Activated naive CD4-positive, alpha-beta T cell treated with anti-CD3 and anti-CD28 coated beads, Interleukin-2, amount 10 ng/mL, durations not matched to agents 7 days and 5 days (primary cell): ENCODE data around the gene OSBPL2.
A peak's percentile ranks its signal among the peaks of the same experiment; 100 is the strongest.

Source experiments
- CTCF ChIA-PET: fragments of 350-600 bp; sonication (Branson Sonifier 250); formaldehyde crosslinking; loops from one replicate; lab custom pipeline; 2021; ENCODE audit warnings: antibody characterized with exemption; lab: Charles Lee
- DNase-seq: peaks from one replicate; pipeline ENCODE4 v3.0.0-alpha.2; 2020
- H3K27ac Mint-ChIP-seq: one replicate; pipeline ENCODE4 v1.8.0; 2021; ENCODE audit warnings: mild to moderate bottlenecking, moderate library complexity, mixed read lengths
- H3K27me3 Mint-ChIP-seq: one replicate; pipeline ENCODE4 v1.8.0; 2021; ENCODE audit warnings: mild to moderate bottlenecking, mixed read lengths
- H3K36me3 Mint-ChIP-seq: one replicate; pipeline ENCODE4 v1.8.0; 2021; ENCODE audit warnings: mixed read lengths
- H3K4me1 Mint-ChIP-seq: one replicate; pipeline ENCODE4 v1.8.0; 2021; ENCODE audit warnings: mixed read lengths
- H3K4me3 Mint-ChIP-seq: one replicate; pipeline ENCODE4 v1.8.0; 2021; ENCODE audit warnings: mild to moderate bottlenecking, moderate library complexity, mixed read lengths
- H3K9me3 Mint-ChIP-seq: one replicate; pipeline ENCODE4 v1.8.0; 2021; ENCODE audit warnings: mixed read lengths

OSBPL2 gene

DNA sequence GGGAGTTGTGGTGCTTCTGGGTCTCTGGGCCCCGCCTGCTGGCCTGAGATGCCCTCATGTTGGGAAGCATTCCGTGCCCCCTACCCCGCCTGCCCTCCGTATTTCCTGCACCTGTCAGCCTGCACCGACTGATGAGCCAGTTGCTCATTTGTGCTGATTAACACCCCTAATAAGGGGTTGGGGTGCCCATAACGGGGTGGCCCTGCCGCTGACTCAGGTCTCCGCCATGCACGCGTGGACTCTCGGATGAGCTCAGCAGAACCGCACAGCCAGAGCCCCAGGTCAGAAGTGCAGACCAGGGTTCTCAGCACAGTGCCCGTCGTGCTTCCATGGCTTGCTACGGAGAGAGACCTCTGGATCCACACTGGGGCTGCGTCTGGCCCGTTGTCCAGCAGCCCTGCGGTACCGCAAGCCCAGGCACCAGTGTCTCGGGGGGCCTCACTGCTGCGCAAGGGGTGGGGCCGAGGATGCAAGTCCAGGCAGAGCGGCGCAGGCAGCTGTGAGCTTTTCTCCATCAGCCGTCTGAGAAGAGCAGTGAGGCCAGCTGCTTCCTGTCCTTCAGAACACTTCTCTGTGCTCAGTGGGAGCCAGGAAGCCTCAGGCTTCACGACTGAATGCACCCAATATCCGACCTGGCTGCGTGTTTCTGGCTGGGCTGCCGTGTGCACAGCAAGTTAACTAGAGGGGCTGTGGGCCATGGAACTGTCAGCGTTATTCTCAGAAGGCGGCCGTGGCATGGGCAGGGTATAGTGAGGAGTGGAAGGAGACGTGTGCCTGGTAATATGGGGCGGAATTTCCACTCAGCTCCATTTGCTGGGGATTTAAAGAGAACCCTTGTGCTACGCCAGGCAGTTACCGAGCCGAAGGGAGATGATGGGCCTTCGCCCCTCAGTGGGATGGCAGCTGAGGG, 36.9 kb upstream of the OSBPL2 start:
- Mint-ChIP-seq H3K36me3 (peaks cover 30% of the 10 kb centered on the region), H3K9me3 (no peaks in the 10 kb centered on the region), H3K4me1 (no peaks in the 10 kb centered on the region), H3K27ac (peak overlapping the region; percentile 33), H3K27me3 (no peaks in the 10 kb centered on the region), H3K4me3 (no peak overlapping the region)
- no peak for DNase-seq
- CTCF ChIA-PET = no interaction called here

DNA sequence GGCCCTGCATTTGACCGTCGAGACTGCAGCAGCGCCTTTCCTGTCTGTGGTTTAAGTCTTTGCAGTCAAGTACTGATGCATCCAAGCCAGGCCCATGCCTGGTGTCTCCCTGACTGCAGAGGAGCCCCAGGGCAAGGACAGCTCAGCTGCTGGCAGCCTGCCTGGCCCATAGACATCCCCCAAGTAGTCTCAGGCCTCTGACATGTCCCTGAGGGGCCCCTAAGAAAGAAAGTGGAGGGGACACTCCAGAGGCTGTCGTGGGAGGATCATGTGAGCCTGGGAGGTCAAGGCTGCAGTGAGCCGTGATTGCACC, 36.3 kb upstream of the OSBPL2 start:
- Mint-ChIP-seq H3K27me3 (no peaks in the 10 kb centered on the region), H3K36me3 (peaks cover 30% of the 10 kb centered on the region), H3K27ac (peak overlapping the region; percentile 33), H3K4me3 (no peak overlapping the region), H3K4me1 (no peaks in the 10 kb centered on the region), H3K9me3 (no peaks in the 10 kb centered on the region)
- DNase-seq = no peak
- CTCF ChIA-PET = no interaction called here

DNA sequence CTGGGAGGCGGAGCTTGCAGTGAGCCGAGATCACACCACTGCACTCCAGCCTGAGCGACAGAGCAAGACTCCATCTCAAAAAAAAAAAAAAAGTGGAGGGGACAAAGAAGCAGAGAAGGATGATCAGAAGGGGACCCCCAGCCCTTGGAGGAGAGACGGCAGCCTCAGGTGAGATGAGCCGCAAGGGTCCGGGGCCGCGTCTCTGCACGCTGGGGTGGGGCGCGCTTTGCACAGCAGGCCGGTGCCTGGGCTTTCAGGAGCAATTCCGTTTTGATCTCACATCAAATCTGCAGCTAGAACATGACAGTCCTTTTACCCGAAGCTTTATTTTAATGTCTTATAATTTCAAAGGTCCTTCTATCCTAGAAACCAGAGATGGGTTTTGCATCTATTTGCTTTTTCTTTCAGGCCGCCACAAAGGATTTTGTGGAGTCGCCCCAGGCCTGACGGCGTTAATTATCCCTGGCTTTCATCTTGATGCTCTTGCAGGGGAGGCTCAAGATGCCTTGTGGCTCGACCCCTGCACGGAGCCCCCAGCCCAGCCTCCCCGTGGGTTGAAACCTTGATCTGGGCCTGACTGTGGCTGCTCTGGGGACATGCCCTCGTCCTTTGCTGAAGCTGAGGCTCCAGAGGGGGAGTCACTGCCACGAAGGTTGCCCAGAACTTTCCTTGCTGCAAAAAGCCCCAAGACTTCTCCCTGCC, 35.5 kb upstream of the OSBPL2 start:
- Mint-ChIP-seq H3K27ac (no peak overlapping the region), H3K27me3 (no peaks in the 10 kb centered on the region), H3K9me3 (no peaks in the 10 kb centered on the region), H3K4me1 (no peaks in the 10 kb centered on the region), H3K36me3 (peaks cover 30% of the 10 kb centered on the region), H3K4me3 (no peak overlapping the region)
- CTCF ChIA-PET = no interaction called here
- no peak for DNase-seq

DNA sequence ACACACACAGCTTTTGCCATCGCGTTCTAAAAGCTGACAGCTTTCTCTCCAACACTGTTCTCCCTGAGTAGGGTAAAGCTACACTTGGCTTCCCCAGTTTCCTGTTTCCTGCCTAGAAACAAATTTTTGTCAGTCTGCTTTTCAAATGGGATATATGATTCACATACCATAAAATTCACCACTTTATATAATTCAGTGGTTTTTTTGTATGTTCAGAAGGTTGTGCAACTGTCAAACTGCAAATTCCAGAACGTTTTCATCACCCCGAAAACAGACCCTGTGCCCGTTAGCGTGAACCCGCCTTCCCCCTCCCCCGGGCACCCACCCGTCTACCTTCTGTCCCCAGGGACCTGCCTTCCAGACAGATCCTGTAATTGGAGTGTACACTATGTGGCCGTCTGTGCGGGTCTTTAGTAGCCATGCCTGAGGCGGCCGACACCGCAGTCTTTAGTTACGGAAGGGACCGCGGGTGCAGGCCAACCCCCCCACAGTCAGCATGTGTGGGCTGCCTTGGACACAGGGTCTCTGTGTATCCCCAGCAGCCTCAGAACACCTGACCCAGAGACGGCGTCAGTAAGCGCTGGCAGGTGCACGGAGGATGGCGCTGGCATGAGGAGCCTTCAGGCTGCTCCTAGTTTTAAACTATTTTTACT, 34.8 kb upstream of the OSBPL2 start:
- Mint-ChIP-seq H3K27me3 (no peaks in the 10 kb centered on the region), H3K27ac (no peak overlapping the region), H3K4me3 (no peak overlapping the region), H3K4me1 (no peaks in the 10 kb centered on the region), H3K9me3 (no peaks in the 10 kb centered on the region), H3K36me3 (peaks cover 24% of the 10 kb centered on the region)
- DNase-seq = no peak
- CTCF ChIA-PET = no interaction called here

DNA sequence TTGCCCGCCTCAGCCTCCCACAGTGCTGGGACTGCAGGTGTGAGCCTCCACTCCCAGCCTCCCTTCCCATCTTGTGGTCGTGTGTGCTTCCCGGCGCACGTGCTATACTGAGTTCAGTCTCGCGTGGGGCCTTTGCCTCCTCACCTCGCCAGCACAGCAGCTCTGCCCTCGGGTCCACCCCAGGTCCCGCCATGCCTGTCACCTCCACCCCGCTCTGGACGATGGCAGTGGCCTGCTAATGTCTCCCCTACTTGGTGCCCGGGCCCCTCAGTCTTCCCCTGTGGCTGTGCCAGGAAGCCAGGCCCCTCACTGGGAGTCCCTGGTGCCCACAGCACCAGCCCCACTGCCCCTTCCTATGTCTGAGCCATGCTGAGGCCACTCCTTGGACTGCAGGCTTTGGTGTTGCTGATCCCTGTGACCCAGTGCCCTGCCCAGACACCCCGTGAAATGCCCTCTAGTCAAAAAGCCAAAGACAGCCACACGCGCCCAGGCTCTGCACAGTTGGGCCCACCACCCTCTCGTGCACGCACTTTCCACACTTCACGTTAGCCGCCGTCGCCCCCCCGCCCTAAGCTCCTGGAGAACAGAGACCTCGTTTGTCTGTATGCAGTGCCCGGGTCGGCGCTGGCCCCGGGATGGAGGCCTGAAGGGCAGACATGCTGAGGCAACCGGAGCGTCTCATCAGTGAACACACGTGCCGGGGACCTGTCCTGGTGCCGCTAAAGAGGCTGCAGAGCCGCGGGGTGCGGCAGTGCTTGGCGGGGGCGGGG, 32.5 kb upstream of the OSBPL2 start:
- Mint-ChIP-seq H3K27ac (no peak overlapping the region), H3K4me1 (no peaks in the 10 kb centered on the region), H3K4me3 (no peak overlapping the region), H3K9me3 (no peaks in the 10 kb centered on the region), H3K36me3 (peaks cover 10% of the 10 kb centered on the region), H3K27me3 (peaks cover 11% of the 10 kb centered on the region)
- CTCF ChIA-PET = no interaction called here
- DNase-seq = no peak

DNA sequence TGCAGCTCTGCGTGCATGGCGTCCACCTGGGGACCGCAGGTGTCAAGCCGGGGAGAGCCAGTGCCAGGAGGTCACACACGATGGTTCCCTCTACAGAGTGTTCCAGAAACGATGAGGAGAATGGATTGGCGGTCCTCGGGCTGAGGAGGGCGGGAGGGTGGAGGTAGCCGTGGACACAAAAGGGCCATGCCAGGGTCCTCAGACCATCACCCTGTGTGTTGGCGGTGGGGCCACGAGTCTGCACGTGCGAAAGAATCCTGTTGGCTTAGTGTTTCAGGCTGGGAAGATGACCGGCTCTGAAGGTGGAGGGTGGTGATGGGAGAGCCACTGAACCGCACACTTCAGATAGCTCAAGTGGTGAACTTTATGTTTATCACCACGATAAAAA, 31.9 kb upstream of the OSBPL2 start:
- H3K27me3 Mint-ChIP-seq = peaks cover 17% of the 10 kb centered on the region
- no peak overlapping the region for H3K27ac Mint-ChIP-seq
- no peak overlapping the region for H3K4me3 Mint-ChIP-seq
- no peaks in the 10 kb centered on the region for H3K4me1 Mint-ChIP-seq
- H3K9me3 Mint-ChIP-seq = no peaks in the 10 kb centered on the region
- CTCF ChIA-PET = no interaction called here
- no peak for DNase-seq
- peaks cover 8% of the 10 kb centered on the region for H3K36me3 Mint-ChIP-seq

DNA sequence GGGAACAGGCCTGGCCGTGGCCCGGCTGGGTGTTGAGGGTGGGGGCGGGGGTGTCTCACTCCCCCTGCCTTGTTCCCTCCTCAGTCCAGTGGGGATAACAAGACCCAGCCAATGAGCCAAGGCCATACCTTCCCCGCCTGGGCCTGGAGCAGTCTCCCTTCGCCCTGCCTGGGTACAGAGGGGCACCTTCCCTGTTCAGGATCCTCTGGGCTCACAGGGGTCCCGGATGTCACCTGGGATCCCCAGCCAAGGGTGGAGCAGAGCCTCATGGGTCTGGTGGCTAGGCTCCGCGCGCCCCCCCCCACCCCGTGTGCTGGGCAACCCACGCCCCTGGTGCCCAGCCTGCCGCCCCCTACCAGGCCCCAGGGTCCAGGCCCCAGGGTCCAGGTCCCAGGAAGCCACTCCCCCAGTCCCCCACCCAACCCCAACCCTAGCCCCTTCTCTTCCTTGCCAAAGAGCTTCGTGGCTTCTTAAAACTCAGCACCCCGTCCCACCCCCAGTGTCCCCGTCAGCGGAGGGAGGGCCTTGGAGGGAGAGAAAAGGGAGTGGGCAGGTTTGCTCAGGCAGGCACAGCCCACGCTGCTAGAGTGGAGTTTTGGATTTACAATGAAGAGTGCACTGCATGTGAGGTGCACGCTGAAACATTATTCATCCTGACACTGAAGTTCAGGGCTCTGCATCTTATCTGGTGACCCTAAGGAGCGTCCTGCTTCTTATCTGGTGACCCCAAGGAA, 30.1 kb upstream of the OSBPL2 start:
- no peak overlapping the region for H3K27ac Mint-ChIP-seq
- peaks cover 3% of the 10 kb centered on the region for H3K36me3 Mint-ChIP-seq
- CTCF ChIA-PET = no interaction called here
- DNase-seq = no peak
- no peak overlapping the region for H3K4me3 Mint-ChIP-seq
- peaks cover 25% of the 10 kb centered on the region for H3K27me3 Mint-ChIP-seq
- H3K4me1 Mint-ChIP-seq = no peaks in the 10 kb centered on the region
- H3K9me3 Mint-ChIP-seq = no peaks in the 10 kb centered on the region

DNA sequence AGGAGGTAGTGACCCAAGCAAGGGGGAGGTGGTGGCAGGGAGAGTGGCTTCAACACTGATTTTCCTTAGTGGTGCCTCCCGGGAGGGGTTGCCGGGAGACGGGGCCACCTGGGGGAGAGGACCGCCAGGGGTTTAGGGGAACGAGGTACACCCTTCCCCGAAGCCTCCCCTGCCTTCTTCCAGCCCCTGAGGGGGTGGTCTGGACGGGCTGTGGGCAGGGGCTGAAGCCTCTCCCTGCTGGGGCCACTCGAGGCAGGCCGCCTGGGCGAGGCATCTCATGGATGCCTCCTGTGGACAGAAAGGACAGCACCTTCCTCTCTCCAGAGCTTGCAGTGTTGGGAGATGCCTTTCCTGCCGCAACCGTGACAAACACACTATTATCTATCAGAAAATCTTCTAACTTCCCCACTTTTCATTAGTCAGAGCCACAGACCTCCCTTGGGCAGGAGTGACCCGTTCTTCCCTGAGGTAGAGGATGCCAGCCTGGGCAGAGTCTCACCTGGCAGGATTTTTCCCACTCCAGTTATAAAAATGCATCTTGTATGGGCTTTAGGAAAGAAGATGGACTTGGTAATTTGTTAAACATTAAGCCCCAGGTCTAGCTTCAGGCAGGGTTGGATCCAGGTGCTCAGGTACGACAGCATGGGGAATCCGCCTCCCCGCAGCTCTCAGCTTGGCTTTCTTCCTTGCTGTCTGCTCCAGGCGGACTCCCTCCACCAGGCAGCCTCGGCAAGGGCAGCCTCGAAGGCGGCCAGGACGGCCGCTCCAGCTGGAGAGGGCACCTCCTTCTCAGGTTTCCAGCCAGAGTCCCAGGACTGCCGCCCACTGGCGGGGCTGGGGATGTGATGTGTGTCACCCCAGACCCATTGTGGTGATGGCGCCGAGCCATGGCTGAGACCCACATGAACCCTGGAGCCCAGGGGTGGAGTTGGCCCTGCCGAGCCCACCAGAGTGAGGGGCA, 29.2 kb upstream of the OSBPL2 start:
- H3K27ac Mint-ChIP-seq = no peak overlapping the region
- H3K9me3 Mint-ChIP-seq = no peaks in the 10 kb centered on the region
- H3K27me3 Mint-ChIP-seq = peaks cover 28% of the 10 kb centered on the region
- H3K4me1 Mint-ChIP-seq = no peaks in the 10 kb centered on the region
- no peak for DNase-seq
- no peaks in the 10 kb centered on the region for H3K36me3 Mint-ChIP-seq
- H3K4me3 Mint-ChIP-seq = no peak overlapping the region
- CTCF ChIA-PET = no interaction called here

DNA sequence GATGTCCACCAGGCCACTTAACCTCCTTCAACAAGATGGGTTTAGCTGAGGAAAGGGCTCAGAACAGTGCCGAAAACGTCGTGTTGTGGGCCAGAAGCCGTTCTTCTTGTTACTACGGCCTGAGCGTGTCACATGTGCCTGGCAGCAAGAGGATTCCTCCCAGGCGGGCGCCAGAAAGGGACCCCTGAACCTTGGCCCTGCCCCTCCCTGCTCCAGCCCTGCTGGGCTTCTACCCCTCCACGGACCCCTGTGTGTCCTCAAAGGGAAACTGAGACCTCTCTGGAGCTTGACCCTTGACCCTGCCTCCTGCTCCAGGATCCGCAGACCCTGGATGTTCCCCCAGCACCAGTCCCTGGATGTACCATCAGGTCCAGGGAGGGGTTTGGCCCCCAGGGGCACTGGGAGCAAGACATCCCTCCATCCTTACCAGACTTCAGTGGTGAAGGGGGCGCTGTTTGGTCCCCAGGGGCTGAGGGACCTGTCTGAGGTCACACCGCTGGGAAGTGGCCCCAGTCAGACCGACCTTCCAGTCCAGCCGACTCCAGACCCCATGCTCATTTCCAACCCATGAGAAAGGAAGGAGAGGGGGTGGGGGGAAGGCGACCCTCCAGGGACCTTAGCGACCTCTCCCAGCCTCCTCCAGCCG, 28.3 kb upstream of the OSBPL2 start:
- no peak overlapping the region for H3K27ac Mint-ChIP-seq
- CTCF ChIA-PET = no interaction called here
- no peak overlapping the region for H3K4me3 Mint-ChIP-seq
- H3K4me1 Mint-ChIP-seq = no peaks in the 10 kb centered on the region
- no peak for DNase-seq
- H3K36me3 Mint-ChIP-seq = no peaks in the 10 kb centered on the region
- H3K27me3 Mint-ChIP-seq = peaks cover 36% of the 10 kb centered on the region
- no peaks in the 10 kb centered on the region for H3K9me3 Mint-ChIP-seq

DNA sequence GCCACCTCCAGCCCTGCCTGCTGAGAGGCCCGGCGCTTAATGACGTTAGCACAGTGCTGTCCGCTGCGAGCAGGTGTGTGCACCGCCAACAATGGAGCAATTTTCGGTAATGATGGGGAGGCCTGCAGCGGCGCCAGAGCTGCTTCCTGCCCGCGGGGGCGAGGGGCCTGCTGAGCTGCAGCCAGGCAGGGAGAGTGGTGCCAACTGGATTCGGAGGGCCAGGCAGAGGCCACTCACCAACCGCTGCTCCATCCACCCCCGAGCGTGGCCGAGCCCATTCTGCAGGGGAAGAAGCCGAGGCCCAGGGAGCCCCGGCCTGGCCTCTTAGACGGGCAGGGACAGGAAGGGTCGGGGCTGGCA, 27.8 kb upstream of the OSBPL2 start:
- no peaks in the 10 kb centered on the region for H3K36me3 Mint-ChIP-seq
- H3K27ac Mint-ChIP-seq = no peak overlapping the region
- H3K9me3 Mint-ChIP-seq = no peaks in the 10 kb centered on the region
- peaks cover 41% of the 10 kb centered on the region for H3K27me3 Mint-ChIP-seq
- no peaks in the 10 kb centered on the region for H3K4me1 Mint-ChIP-seq
- no peak overlapping the region for H3K4me3 Mint-ChIP-seq
- DNase-seq = no peak
- CTCF ChIA-PET = no interaction called here

DNA sequence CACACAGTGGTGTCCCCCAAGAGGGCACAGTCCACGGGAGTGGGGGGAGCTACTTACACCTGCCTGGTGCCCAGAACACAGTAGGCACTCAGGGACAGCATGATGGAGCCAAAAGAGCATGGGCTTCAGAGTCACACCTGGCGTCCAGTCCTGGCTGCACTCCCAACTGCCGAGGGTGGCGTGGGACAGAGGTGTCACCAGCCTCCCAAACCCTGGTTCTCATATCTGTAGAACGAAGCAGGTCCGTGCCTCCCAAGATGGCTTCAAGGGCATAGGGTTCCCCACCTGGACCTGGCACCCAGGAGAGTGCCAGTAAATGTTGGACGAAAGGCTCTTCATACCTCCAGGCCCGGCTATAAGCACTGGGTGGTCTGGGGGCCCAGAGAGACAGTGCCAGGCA, 27.1 kb upstream of the OSBPL2 start:
- H3K9me3 Mint-ChIP-seq = no peaks in the 10 kb centered on the region
- no peaks in the 10 kb centered on the region for H3K4me1 Mint-ChIP-seq
- H3K27ac Mint-ChIP-seq = no peak overlapping the region
- CTCF ChIA-PET = no interaction called here
- no peak overlapping the region for H3K4me3 Mint-ChIP-seq
- no peaks in the 10 kb centered on the region for H3K36me3 Mint-ChIP-seq
- no peak for DNase-seq
- peaks cover 47% of the 10 kb centered on the region for H3K27me3 Mint-ChIP-seq

DNA sequence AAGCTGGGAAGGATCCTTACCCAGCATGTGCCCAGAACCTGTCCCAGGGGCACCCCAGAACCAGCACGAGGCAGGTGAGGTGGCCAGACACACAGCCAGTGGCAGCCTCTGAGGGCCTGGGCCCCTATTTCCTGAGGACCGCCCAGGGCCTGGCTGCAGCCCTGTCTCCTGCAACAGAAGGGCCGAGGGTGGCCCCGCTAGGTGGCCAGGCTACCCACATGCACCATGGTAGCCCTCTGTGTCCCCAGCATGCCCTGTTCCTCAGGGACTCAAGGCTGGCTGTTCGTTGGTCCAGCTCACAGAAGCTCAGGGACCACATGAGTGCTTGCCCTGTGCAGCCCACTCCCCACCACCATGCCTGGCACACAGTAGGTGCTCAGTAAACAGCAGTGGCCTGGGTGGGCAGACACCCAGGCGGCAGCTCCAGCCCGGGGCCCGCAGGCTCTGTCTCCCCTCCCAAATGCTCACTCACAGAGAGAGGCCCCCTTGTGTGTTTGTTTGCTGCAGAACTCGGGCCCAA, 26.5 kb upstream of the OSBPL2 start:
- DNase-seq = no peak
- CTCF ChIA-PET = no interaction called here
- no peaks in the 10 kb centered on the region for H3K4me1 Mint-ChIP-seq
- H3K27ac Mint-ChIP-seq = no peak overlapping the region
- peaks cover 50% of the 10 kb centered on the region for H3K27me3 Mint-ChIP-seq
- H3K4me3 Mint-ChIP-seq = no peak overlapping the region
- no peaks in the 10 kb centered on the region for H3K36me3 Mint-ChIP-seq
- H3K9me3 Mint-ChIP-seq = no peaks in the 10 kb centered on the region
